ENCODE data around the gene SLC9A1.

DNA sequence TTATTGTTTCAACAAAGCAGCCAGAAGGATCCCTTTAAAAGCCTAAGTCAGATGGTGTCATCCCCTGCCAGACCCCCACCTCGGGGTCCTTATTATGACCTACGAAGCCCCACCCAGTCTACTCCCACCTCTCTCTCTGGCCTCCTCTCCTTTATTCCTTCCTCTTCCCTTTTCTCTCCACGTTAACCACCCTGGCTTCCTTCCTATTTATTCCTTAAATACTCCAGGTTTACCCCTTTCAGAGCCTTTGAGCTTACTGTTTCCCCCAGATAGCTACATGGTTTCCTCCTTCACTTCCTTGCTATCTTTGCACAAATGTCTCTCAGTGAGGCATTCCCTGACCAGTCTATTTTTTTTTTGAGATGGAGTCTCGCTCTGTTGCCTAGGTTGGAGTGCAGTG lies 12.0 kb upstream of the SLC9A1 start:
- no peak for TF ChIP-seq POLR2A (IDR thresholded peaks at IDR 0.05)
- TF ChIP-seq, protein P1, sequence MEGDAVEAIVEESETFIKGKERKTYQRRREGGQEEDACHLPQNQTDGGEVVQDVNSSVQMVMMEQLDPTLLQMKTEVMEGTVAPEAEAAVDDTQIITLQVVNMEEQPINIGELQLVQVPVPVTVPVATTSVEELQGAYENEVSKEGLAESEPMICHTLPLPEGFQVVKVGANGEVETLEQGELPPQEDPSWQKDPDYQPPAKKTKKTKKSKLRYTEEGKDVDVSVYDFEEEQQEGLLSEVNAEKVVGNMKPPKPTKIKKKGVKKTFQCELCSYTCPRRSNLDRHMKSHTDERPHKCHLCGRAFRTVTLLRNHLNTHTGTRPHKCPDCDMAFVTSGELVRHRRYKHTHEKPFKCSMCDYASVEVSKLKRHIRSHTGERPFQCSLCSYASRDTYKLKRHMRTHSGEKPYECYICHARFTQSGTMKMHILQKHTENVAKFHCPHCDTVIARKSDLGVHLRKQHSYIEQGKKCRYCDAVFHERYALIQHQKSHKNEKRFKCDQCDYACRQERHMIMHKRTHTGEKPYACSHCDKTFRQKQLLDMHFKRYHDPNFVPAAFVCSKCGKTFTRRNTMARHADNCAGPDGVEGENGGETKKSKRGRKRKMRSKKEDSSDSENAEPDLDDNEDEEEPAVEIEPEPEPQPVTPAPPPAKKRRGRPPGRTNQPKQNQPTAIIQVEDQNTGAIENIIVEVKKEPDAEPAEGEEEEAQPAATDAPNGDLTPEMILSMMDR (IDR thresholded peaks at IDR 0.05) = no peak
